GM21717 (cell line): ENCODE results near the gene TNK1.

Experiments
- ATAC-seq: cut with Tn5 transposase; IDR thresholded peaks from one replicate; pipeline ENCODE4 v1.9.1; 2021; ENCODE audit warnings: mild to moderate bottlenecking, moderate library complexity; ENCODE audit not compliant: unreplicated experiment

TNK1 gene

GRCh38 chr17:7431231-7431630, 50.3 kb downstream of the TNK1 start:
- ATAC-seq = no peak

GRCh38 chr17:7432296-7432695, 51.4 kb downstream of the TNK1 start:
- ATAC-seq = no peak

- peak; percentile 24 for ATAC-seq
Measured at GRCh38 chr17:7435676-7436555, 55.0 kb downstream of the TNK1 start.

GRCh38 chr17:7436556-7437368, 55.9 kb downstream of the TNK1 start:
- ATAC-seq = no peak

GRCh38 chr17:7437369-7437863, 56.5 kb downstream of the TNK1 start:
- ATAC-seq = no peak

- ATAC-seq = no peak
Measured at GRCh38 chr17:7437950-7438614, 57.2 kb downstream of the TNK1 start.

GRCh38 chr17:7438656-7439460, 58.0 kb downstream of the TNK1 start:
- ATAC-seq = no peak
